ENCODE results near the gene MYLK.

Gene MYLK

DNA sequence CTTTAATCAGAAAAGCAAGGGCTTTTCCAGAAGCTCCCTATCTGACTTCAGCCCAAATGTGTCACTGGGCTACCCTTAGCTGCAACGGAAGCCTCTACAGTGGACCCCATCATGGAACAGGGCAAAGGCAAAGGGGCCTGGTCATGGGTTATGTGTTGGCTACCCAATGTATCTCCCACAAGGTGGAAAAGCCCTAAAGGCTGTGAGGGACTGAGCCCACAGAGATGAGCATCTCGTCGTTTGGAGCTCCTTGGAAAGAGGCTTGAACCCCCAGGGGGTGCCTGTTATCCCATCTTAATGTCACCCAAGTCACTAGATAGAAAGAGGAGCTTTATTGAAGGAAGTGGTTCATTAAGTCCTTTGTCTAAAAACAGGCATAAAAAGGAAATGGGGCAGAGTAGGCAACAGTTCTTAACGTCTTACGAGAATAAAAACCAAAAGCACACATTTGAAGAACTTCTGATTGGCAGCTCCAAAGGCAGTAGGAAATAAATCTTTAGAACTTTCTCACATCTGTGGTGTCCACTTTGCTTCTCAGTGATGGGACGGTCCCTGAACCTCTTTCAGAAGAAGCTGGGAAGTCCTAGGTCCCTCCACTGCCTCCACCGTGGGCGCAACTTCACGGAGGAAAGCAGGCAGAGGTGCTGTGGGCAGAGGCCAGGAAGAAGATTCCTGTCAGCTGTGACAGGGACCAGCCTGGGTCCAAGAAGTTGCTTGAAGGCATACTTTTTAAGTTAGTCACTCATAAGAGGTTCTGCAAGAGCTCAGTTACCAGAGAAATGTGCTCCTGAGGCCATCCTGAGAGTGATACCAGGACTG lies 93.7 kb downstream of the MYLK start:
- Histone ChIP-seq H3K36me3 (ENCODE audit: control insufficient read depth, insufficient read depth, low read length) (no peaks in the 10 kb centered on the region), H3K9me3 (ENCODE audit: control insufficient read depth, insufficient read depth, low read length) (no peaks in the 10 kb centered on the region), H3K27me3 (ENCODE audit: control insufficient read depth, insufficient read depth, low read length) (no peaks in the 10 kb centered on the region), H3K9ac (ENCODE audit: low read depth, low read length) (no peak overlapping the region), H3K4me1 (ENCODE audit: control insufficient read depth, insufficient read depth, low read length) (peaks cover 3% of the 10 kb centered on the region), H3K4me3 (ENCODE audit: low read depth, low read length) (no peak overlapping the region)

DNA sequence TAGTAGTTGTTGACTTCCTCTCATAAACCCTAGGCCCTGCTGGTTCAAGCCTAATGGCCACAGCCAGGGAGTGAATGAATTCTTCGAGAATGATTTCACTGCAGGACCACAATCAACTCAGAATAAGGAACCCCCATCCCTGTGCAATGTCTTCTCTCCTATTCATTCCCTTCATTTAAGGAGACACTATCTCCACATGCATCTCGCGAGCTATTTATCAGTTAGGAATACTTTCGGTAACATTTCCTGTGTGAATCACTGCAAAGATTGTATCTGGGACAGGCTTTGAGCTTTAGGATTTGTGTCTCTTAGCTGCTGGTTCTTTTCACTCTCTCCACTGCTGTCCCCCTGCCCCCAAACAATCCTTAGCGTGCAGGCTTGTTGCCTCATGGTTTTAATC lies 94.4 kb downstream of the MYLK start:
- H3K36me3 ChIP-seq (ENCODE audit: control insufficient read depth, insufficient read depth, low read length), result no peaks in the 10 kb centered on the region
- peaks cover 3% of the 10 kb centered on the region for H3K4me1 ChIP-seq (ENCODE audit: control insufficient read depth, insufficient read depth, low read length)
- no peaks in the 10 kb centered on the region for H3K27me3 ChIP-seq (ENCODE audit: control insufficient read depth, insufficient read depth, low read length)
- H3K9me3 ChIP-seq (ENCODE audit: control insufficient read depth, insufficient read depth, low read length), result no peaks in the 10 kb centered on the region
- no peak overlapping the region for H3K9ac ChIP-seq (ENCODE audit: low read depth, low read length)
- no peak overlapping the region for H3K4me3 ChIP-seq (ENCODE audit: low read depth, low read length)

DNA sequence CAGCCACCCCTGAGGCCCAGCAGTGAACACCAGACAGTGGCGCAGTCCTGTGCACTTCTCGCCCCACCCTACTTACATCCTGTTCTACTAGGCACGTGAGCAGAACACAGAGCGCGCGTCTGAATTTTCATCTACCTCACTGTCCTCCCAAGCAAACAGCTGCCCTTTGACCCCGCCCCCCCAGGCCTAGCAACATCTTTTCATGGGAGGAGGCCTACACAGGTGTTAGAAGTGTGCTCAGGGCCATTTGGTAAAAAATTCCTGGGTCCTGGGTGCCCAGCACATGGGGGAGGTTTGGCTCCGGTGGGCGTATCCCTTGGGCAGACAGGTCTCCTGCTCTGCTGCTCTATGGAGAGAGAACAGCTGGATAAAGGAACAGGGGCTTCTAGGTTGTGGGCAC lies 95.0 kb downstream of the MYLK start:
- no peaks in the 10 kb centered on the region for H3K9me3 ChIP-seq (ENCODE audit: control insufficient read depth, insufficient read depth, low read length)
- H3K4me1 ChIP-seq (ENCODE audit: control insufficient read depth, insufficient read depth, low read length), result peaks cover 3% of the 10 kb centered on the region
- no peaks in the 10 kb centered on the region for H3K27me3 ChIP-seq (ENCODE audit: control insufficient read depth, insufficient read depth, low read length)
- H3K9ac ChIP-seq (ENCODE audit: low read depth, low read length), result no peak overlapping the region
- H3K36me3 ChIP-seq (ENCODE audit: control insufficient read depth, insufficient read depth, low read length), result no peaks in the 10 kb centered on the region
- H3K4me3 ChIP-seq (ENCODE audit: low read depth, low read length), result no peak overlapping the region

DNA sequence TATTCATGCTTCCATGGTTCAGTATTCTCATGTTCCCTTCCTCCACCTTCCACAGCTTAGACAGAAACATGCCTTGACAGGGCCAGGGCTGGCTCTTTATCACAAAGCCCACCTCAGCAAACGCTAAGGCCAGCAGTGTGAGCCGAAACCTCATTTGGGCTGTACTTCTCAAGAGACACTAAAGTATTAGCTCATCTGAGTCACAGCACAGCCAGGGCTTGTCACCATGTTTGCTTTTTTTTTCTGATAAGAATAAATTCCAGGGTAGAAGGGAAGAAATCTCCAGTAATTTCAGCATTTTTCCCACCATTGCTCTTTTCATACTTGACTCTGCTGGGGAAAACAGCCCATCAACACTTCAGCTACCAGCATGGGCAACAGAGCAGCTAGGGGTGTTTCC lies 95.4 kb downstream of the MYLK start:
- Histone ChIP-seq H3K27me3 (ENCODE audit: control insufficient read depth, insufficient read depth, low read length) (no peaks in the 10 kb centered on the region), H3K4me1 (ENCODE audit: control insufficient read depth, insufficient read depth, low read length) (peaks cover 3% of the 10 kb centered on the region), H3K36me3 (ENCODE audit: control insufficient read depth, insufficient read depth, low read length) (no peaks in the 10 kb centered on the region), H3K4me3 (ENCODE audit: low read depth, low read length) (no peak overlapping the region), H3K9me3 (ENCODE audit: control insufficient read depth, insufficient read depth, low read length) (no peaks in the 10 kb centered on the region), H3K9ac (ENCODE audit: low read depth, low read length) (no peak overlapping the region)

DNA sequence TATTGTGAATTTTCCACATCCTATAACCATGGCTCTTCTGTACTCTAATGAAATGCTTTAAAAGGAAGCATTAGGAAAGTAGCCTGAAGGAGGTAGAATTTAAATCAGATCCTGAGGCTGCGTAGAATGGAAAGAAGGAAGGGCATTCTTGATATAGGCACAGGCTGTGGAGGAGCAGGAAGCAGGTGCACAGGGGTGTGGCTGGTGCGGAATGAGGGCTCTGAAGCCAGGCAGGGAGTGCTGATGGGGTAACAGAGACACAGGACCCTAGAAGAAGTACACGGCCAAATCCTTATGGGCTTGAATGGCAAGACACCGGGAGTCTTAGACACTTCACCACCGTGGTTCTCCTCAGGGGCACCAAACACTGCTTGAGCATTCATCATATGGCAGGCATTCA lies 97.0 kb downstream of the MYLK start:
- no peaks in the 10 kb centered on the region for H3K27me3 ChIP-seq (ENCODE audit: control insufficient read depth, insufficient read depth, low read length)
- no peak overlapping the region for H3K9ac ChIP-seq (ENCODE audit: low read depth, low read length)
- no peaks in the 10 kb centered on the region for H3K9me3 ChIP-seq (ENCODE audit: control insufficient read depth, insufficient read depth, low read length)
- no peaks in the 10 kb centered on the region for H3K36me3 ChIP-seq (ENCODE audit: control insufficient read depth, insufficient read depth, low read length)
- peaks cover 3% of the 10 kb centered on the region for H3K4me1 ChIP-seq (ENCODE audit: control insufficient read depth, insufficient read depth, low read length)
- no peak overlapping the region for H3K4me3 ChIP-seq (ENCODE audit: low read depth, low read length)

DNA sequence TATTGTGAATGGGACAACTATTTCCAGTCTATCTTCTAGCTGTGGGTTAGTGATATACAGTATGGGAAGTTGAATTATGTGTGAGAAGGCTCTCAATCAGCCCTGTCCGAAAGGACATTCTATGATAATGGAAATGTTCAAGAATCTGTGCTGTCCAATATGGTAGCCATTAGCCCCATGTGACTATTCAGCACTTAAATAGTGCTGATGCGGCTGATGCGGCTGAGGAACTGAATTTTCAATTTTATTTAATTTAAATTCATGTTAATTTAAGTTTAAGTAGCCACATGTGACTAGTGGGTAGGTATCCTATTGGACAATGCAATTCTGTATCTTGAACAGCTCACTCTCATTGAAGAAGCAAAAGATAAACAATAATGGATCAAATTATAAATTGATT lies 98.5 kb downstream of the MYLK start:
- H3K27me3 ChIP-seq (ENCODE audit: control insufficient read depth, insufficient read depth, low read length), result no peaks in the 10 kb centered on the region
- no peak overlapping the region for H3K4me3 ChIP-seq (ENCODE audit: low read depth, low read length)
- no peaks in the 10 kb centered on the region for H3K9me3 ChIP-seq (ENCODE audit: control insufficient read depth, insufficient read depth, low read length)
- peaks cover 3% of the 10 kb centered on the region for H3K4me1 ChIP-seq (ENCODE audit: control insufficient read depth, insufficient read depth, low read length)
- H3K36me3 ChIP-seq (ENCODE audit: control insufficient read depth, insufficient read depth, low read length), result no peaks in the 10 kb centered on the region
- H3K9ac ChIP-seq (ENCODE audit: low read depth, low read length), result no peak overlapping the region

DNA sequence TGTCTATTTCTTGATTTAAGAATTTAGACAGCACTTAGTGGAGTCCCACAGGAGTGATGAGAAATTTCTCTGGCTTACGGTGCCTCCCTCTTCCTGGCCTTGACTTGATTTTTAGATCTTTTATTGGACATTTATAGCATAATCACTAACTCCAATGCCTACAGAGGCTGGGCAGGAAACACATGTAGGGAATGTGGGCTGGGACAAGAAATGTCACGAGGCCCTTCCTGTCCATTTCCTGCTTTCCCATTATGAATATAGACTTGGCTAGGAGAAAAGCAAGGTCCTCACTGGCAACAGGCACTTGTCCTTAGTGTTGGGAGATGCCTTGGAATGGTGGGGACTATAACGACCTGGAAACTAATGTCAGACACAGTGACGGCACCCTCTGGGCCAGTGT lies 100.3 kb downstream of the MYLK start:
- Histone ChIP-seq H3K36me3 (ENCODE audit: control insufficient read depth, insufficient read depth, low read length) (no peaks in the 10 kb centered on the region), H3K9me3 (ENCODE audit: control insufficient read depth, insufficient read depth, low read length) (no peaks in the 10 kb centered on the region), H3K4me3 (ENCODE audit: low read depth, low read length) (no peak overlapping the region), H3K9ac (ENCODE audit: low read depth, low read length) (no peak overlapping the region), H3K27me3 (ENCODE audit: control insufficient read depth, insufficient read depth, low read length) (no peaks in the 10 kb centered on the region), H3K4me1 (ENCODE audit: control insufficient read depth, insufficient read depth, low read length) (peaks cover 3% of the 10 kb centered on the region)

DNA sequence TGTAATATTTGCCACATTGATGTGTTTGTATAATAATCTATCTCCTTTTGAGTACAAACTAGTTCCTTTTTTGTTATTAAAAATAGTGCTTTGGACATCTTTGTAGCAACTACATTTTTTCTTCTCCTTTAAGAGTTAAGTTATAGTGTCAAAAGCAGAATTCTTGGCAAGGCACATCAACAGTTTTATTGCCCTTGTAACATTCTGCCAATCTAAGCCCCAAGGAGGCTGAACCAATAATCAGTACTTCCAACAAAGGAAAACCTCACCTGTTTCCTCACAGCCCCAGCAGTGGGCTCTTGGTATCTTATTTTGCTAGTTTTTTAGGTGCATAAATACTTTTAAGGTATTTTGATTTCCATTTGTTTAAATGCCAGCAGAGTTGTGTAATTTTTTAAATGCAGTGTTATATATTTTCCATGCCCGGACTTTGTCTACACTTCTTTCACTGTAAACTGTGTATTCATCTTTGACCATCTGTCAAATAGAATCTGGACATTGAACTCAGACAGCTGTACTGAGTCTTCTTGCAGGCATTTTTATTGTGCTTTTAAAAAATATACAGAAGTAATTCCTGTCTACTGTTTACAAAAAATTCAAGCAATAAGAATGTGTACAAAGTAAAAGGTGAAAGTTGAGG lies 101.0 kb downstream of the MYLK start:
- Histone ChIP-seq H3K36me3 (ENCODE audit: control insufficient read depth, insufficient read depth, low read length) (no peaks in the 10 kb centered on the region), H3K4me1 (ENCODE audit: control insufficient read depth, insufficient read depth, low read length) (no peaks in the 10 kb centered on the region), H3K9me3 (ENCODE audit: control insufficient read depth, insufficient read depth, low read length) (no peaks in the 10 kb centered on the region), H3K27me3 (ENCODE audit: control insufficient read depth, insufficient read depth, low read length) (no peaks in the 10 kb centered on the region), H3K9ac (ENCODE audit: low read depth, low read length) (no peak overlapping the region), H3K4me3 (ENCODE audit: low read depth, low read length) (no peak overlapping the region)

DNA sequence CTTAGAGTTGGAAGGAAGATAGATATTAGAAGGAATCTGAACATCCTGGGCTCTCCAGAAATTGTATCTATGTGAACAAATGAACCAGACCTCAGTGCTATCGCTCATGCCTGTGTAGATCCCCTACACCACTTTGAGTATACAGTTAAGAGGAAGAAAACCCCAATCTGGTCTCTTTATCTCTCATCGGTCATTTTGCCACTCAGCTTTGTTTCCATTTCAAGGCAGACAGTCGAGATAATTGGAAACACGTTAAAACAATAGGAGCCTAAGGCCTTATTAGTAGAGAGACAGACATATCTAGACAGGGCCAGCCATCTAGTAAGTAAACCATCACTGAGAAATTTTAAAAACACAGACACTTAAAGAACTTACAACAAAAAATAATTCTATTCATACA lies 101.6 kb downstream of the MYLK start:
- Histone ChIP-seq H3K27me3 (ENCODE audit: control insufficient read depth, insufficient read depth, low read length) (no peaks in the 10 kb centered on the region), H3K36me3 (ENCODE audit: control insufficient read depth, insufficient read depth, low read length) (no peaks in the 10 kb centered on the region), H3K9ac (ENCODE audit: low read depth, low read length) (no peak overlapping the region), H3K4me3 (ENCODE audit: low read depth, low read length) (no peak overlapping the region), H3K9me3 (ENCODE audit: control insufficient read depth, insufficient read depth, low read length) (no peaks in the 10 kb centered on the region), H3K4me1 (ENCODE audit: control insufficient read depth, insufficient read depth, low read length) (no peaks in the 10 kb centered on the region)

DNA sequence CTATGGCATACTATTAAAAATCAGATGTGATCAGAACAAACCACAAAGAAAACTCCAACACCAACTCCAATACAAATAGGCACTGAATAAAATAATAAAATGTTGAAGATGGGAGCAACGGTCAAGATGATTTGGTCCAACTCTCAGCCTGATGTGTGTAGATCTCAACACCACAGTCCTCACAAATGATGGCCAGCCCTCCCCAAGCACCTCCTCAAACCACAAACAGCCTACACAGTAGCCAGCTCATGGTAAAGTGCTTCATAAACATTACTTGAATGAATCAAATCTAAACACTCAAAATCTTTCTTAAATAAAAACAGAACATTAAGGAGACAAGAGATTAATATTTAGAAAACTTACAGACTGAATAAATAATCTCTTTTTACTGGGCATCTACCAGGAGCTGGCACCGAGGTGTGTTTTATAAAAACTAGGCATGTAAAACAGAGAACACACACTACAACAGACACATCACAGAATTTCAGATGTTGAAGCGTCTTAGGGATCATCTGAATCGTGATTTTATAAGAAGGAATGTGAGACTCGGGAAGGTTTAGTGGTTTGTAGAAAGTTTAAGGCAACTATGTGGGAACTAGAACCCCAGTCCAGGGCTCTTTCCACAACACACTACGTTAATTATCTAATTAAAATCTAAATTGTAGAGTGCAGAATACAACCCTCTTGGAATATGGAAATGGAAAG lies 102.4 kb downstream of the MYLK start:
- H3K9me3 ChIP-seq (ENCODE audit: control insufficient read depth, insufficient read depth, low read length), result no peaks in the 10 kb centered on the region
- H3K9ac ChIP-seq (ENCODE audit: low read depth, low read length), result no peak overlapping the region
- H3K27me3 ChIP-seq (ENCODE audit: control insufficient read depth, insufficient read depth, low read length), result no peaks in the 10 kb centered on the region
- no peak overlapping the region for H3K4me3 ChIP-seq (ENCODE audit: low read depth, low read length)
- H3K36me3 ChIP-seq (ENCODE audit: control insufficient read depth, insufficient read depth, low read length), result no peaks in the 10 kb centered on the region
- H3K4me1 ChIP-seq (ENCODE audit: control insufficient read depth, insufficient read depth, low read length), result no peaks in the 10 kb centered on the region

DNA sequence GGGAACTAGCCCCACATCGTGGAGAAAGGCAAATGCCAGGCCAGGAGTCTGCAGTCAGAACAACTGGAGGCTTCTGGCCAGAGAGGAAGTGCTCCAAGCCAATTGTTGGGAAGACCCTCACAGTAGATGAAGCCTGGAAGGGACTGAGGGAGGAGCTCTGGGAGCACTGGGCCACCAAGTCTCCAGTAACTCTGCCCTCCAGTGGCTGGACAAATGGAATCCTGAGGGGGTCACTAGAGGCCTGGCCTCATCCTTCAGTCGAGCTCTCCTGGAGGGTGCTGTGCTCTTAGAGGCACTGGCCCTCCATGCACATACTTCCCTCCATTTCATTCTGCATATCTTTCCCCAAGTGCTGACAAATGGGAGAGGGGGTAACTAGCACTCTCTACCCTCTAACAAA lies 103.0 kb downstream of the MYLK start:
- no peak overlapping the region for H3K9ac ChIP-seq (ENCODE audit: low read depth, low read length)
- no peaks in the 10 kb centered on the region for H3K36me3 ChIP-seq (ENCODE audit: control insufficient read depth, insufficient read depth, low read length)
- no peaks in the 10 kb centered on the region for H3K9me3 ChIP-seq (ENCODE audit: control insufficient read depth, insufficient read depth, low read length)
- H3K4me3 ChIP-seq (ENCODE audit: low read depth, low read length), result no peak overlapping the region
- H3K27me3 ChIP-seq (ENCODE audit: control insufficient read depth, insufficient read depth, low read length), result no peaks in the 10 kb centered on the region
- H3K4me1 ChIP-seq (ENCODE audit: control insufficient read depth, insufficient read depth, low read length), result no peaks in the 10 kb centered on the region

DNA sequence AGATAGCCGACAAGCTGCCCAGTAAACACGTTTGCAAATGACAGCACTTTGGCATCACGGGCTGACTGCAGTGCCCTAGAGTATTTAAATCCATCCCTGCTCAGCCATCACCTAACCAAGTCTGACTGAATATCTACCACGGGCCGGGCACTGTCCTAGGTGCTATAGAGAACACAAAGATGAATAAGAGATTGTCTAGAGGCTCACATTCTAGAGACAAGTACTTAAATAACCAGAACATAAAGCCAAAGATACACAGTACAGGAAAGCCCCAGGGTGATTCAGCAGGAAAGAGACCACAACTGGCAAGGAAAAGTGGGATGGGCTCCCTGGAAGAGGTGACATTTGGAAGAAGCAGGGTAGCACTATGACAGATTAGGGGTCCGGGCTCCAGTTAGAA lies 103.5 kb downstream of the MYLK start:
- Histone ChIP-seq H3K9ac (ENCODE audit: low read depth, low read length) (no peak overlapping the region), H3K9me3 (ENCODE audit: control insufficient read depth, insufficient read depth, low read length) (no peaks in the 10 kb centered on the region), H3K4me1 (ENCODE audit: control insufficient read depth, insufficient read depth, low read length) (no peaks in the 10 kb centered on the region), H3K27me3 (ENCODE audit: control insufficient read depth, insufficient read depth, low read length) (no peaks in the 10 kb centered on the region), H3K36me3 (ENCODE audit: control insufficient read depth, insufficient read depth, low read length) (no peaks in the 10 kb centered on the region), H3K4me3 (ENCODE audit: low read depth, low read length) (no peak overlapping the region)
